HL-60/S4 treated with retinoic acid at 250 ng/mL for 4 days and 3 days (cell line): ENCODE measurements around the gene FOXJ1.

Experiments
- in situ Hi-C: fragments of 300-500 bp; cut with MboI; formaldehyde crosslinking; loops from 2 replicates; pipeline ENCODE4 v1.7.0; 2022; ENCODE audit warnings: low sequenced_read_pairs

FOXJ1 gene

GRCh38 chr17:76092526-76093413 is 48.3 kb downstream of the FOXJ1 start:
- in situ Hi-C loops = no loop called here

DNA sequence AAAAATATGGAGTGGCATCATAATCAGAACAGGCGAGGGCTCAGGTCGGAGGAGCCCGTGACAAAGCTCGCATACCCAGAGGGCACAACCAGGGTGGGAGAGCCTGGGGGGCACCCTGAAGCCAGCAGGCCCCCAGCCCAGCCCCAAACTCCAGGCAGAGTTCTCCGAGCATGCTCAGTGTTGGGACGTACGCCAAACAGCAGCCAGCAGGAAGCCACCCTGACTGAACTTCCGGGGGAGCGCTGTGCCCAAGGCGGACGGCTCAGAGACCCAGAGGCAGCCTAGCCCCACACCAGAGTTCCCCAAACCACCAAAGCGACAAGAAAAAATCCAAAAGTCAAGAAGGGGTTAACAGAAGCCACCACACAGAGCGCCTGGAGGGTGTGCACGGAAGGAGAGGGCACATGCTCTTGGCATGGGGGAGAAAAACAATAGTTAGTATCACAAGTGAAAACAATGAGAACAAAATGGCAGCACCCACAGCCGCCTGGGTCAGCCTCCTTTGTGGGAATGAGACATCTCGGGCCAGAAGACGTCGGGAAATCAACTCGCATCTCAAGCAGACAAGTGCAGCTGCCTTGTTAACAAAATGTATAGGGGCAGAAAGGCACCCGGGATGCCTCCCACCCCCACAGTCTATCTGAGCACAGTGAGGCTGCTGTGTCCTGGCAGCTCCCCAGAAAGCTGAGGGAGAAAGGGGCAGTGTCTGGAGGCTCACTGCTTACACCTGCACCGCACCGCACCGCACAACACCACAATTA is 49.3 kb downstream of the FOXJ1 start:
- in situ Hi-C loops = no loop called here

DNA sequence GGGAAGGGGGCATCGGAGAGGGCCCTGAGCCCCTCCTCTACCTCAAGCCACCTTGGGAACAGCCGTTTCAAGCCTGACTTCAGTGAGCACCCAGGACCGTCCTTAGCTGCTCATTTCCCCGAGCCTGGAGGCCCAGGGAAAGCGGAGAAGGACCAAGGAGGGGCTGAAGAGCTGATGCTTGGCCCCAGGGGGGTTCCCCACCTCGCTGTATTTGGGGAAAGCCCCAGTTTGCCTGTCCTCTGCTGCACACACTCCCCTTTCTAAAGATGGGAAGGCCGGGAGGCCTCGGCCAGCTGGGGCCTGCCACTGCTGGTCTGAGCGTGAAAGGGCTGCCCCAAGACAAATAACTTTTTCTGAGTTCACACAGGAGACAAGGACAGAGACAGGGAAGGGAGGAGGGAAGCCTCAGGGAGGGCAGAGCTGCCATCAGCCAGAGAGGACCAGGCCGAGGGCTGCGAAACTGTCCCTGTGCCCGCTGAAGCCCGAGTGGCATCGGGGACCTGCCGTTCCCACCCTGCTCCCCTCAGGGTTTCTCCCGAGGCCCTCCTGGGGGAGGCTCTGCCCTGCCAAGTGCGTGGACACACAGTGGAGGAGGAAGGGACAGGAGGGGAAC is 50.4 kb downstream of the FOXJ1 start:
- in situ Hi-C loops = no loop called here

DNA sequence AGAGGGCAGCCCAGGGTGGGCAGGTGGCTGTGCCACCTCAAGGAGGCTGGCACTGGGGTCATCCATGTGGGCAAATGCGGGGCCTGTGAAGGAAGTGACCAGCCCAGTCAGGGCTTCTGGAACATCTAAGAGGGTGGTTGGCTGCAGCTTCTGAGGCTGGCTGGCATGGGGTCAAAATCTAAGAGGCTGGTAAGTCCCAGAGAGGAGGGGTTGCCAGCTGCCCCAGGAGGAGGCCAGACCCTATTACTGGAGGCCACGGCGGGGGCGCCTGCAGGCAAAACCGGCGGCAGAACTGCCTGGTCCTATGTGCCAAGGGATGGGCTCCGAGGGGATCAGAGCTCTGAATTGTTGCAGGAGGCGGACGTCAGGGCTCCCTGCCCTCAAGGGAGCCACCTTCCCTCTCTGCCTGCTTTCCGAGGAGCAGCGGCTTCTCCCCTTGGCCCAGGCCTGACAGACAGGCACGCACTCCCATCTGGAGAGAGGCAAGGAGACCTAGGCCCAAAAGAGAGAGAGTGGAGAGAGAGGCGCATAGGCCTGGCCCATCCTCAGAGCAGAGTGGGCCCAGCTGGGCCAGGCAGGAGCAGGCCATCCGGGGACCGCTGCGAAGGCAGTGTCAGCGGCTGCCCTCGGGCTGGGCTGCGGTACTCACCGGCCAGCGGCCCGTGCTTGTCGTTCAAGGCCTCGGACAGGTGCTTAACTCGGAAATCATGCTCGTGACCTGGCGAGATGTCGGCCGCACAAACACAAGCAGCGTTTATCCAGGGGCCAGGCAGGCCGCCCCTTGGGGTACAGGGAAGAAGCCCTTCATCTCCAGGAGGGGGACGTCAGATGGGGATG is 51.1 kb downstream of the FOXJ1 start:
- in situ Hi-C loops = no loop called here

- in situ Hi-C loops = no loop called here
These were observed 52.0 kb downstream of the FOXJ1 start for GRCh38 chr17:76088868-76089576.

- in situ Hi-C loops = no loop called here
These were observed 52.8 kb downstream of the FOXJ1 start for GRCh38 chr17:76088041-76088867.

- in situ Hi-C loops = no loop called here
These were observed 53.5 kb downstream of the FOXJ1 start for GRCh38 chr17:76087531-76087930.

DNA sequence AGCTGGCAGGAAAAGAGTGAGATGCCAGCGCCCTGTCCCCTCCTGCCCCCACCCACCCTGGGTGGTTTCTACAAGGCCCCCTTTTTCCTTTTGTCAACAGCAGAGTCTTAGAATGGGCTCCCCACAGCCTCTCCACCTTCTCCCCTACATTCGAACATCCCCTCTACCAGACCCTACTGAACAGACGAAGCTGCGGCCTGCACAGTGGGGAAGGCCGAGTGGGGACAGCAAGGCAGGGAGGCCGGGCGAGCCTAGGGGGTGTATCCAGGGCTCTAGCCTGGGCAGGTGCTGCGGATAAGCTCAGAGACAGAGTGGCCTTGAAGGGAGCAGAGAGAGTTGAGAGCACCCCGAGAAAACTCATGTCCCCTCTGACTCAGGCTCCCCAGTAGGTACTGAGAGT is 54.7 kb downstream of the FOXJ1 start:
- in situ Hi-C loops = no loop called here
